Immature natural killer cell (primary cell): ENCODE data around the gene SLC41A2. TPM values are rescaled to one million over a fixed set of nuclear protein-coding genes. Genes with fewer than 3 reads are reported as not detected.
"Not testable (repeated sequence)": the region's sequence is repeated elsewhere in the genome, so short reads cannot be mapped to it uniquely, and the experiment has no call there.

Experiments used
- DNase-seq, 3 donors: peaks; one replicate each; pipeline ENCODE4 v3.0.0; 2022; ENCODE audit warnings: mixed read lengths in 1 of 3
- H3K27ac Mint-ChIP-seq, 6 donors: one replicate each; pipeline ENCODE4 v1.8.0; 2020; ENCODE audit warnings: mixed read lengths in 6 of 6, mild to moderate bottlenecking in 5 of 6, inconsistent platforms in 4 of 6, moderate library complexity in 3 of 6
- H3K27me3 Mint-ChIP-seq, 3 donors: one replicate each; pipeline ENCODE4 v1.8.0; 2020 to 2021; ENCODE audit warnings: low read depth in 3 of 3, mild to moderate bottlenecking in 3 of 3, mixed read lengths in 3 of 3, moderate library complexity in 3 of 3, inconsistent platforms in 1 of 3
- H3K36me3 Mint-ChIP-seq, 3 donors: one replicate each; pipeline ENCODE4 v1.8.0; 2020; ENCODE audit warnings: mixed read lengths in 3 of 3, inconsistent platforms in 2 of 3, mild to moderate bottlenecking in 2 of 3
- H3K4me1 Mint-ChIP-seq, 2 donors: one replicate each; pipeline ENCODE4 v1.8.0; 2020; ENCODE audit warnings: inconsistent platforms in 2 of 2, mild to moderate bottlenecking in 2 of 2, mixed read lengths in 2 of 2, moderate library complexity in 1 of 2
- H3K4me3 Mint-ChIP-seq, 5 donors: one replicate each; pipeline ENCODE4 v1.8.0; 2020; ENCODE audit warnings: mild to moderate bottlenecking in 5 of 5, mixed read lengths in 5 of 5, inconsistent platforms in 3 of 5, moderate library complexity in 3 of 5
- H3K9me3 Mint-ChIP-seq, 6 donors: one replicate each; pipeline ENCODE4 v1.8.0; 2020; ENCODE audit warnings: mild to moderate bottlenecking in 6 of 6, mixed read lengths in 6 of 6, inconsistent platforms in 4 of 6, moderate library complexity in 3 of 6
- polyA plus RNA-seq, 3 donors: library from polyadenylated mRNA; unstranded; fragments of 300-500 nt; fragmentation: Illumina TruSeq; gene quantifications; one replicate each; pipeline ENCODE4 v1.2.3, GENCODE V29; 2021

SLC41A2 gene, protein sequence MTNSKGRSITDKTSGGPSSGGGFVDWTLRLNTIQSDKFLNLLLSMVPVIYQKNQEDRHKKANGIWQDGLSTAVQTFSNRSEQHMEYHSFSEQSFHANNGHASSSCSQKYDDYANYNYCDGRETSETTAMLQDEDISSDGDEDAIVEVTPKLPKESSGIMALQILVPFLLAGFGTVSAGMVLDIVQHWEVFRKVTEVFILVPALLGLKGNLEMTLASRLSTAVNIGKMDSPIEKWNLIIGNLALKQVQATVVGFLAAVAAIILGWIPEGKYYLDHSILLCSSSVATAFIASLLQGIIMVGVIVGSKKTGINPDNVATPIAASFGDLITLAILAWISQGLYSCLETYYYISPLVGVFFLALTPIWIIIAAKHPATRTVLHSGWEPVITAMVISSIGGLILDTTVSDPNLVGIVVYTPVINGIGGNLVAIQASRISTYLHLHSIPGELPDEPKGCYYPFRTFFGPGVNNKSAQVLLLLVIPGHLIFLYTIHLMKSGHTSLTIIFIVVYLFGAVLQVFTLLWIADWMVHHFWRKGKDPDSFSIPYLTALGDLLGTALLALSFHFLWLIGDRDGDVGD
- 1 to 10 TPM in 1 of 3 donors, under 1 TPM in 2; 0.37 to 3.3 (median 0.93) TPM for polyA plus RNA-seq

DNA sequence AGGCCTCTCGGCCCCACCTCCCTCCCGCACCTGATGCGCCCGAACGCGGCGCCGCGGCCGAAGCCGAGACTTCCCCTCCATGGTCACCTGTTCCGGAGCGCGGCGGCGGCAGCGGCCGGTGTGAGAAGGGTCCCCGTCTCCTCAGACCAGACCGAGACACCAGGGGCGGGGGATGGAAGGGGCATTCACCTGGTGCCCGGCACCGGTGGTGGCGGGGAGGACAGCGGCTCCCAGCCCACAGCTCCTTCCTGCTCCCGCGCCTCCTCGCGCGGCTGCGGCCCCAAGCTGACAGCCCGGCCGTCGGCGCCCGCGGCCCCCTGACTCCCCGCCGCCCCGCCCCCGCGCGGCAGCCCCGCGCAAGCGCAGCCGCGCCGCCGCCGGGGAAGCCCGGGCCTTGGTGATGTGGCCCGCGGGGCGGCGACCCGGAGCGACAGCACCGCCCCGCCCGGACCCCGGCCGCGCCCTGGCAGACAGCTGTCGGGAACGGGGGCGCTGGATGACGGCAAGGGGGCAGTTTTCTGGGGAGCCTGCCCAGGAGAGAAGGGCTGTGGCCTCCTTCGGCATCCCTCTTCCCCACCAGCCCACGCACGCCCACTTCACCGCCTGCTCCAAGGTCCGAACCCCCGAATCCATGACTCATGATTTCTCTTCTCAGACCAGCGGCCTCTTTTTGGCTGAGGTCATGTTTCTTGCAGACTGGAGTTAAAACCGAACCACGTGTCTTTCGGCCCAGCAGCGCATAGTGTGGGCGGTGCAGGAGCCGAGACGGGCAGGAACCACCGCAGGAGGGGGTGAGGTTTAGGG lies at the start of gene SLC41A2:
SLC41A2 (minus strand) TSS at position 290 of the 804 bp plus-strand sequence. CDS start 29,763 bp downstream, outside the sequence.
- peaks cover 17 to 23% of the 10 kb centered on the region in 2 donors for H3K4me1 Mint-ChIP-seq
- peak; percentile 79 to 81 (median 80) for DNase-seq
- peaks cover 5 to 24% (median 13%) of the 10 kb centered on the region in 3 donors for H3K27me3 Mint-ChIP-seq

DNA sequence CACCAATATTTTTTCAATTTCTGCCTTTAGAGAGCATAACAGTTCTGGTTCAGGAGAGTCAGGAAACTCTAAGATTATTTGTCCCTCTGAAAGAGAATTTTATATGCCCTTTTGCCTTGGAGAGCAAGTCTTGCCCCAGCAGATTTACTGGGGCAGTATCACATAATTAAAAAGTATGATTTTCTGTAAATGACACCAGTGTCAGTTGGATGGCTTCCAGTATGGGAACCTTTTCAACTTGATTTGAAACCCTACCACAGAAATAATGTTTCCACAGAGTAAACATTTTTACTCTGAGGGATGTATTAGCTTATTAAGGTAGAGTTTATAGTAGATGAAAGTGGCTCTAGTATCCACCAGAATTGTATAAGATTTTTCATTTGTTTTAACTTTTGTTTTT lies 43.4 kb upstream of the SLC41A2 start:
- DNase-seq = no peak
- H3K36me3 Mint-ChIP-seq = peaks cover 38 to 78% (median 59%) of the 10 kb centered on the region in 3 donors
- no peak overlapping the region for H3K27ac Mint-ChIP-seq

More for the DNA sequence above, at the start of gene SLC41A2:
- H3K9me3 Mint-ChIP-seq = no peaks in the 10 kb centered on the region
- no peaks in the 10 kb centered on the region for H3K36me3 Mint-ChIP-seq
- peak within 1 kb of the TSS; percentile 89 to 96 (median 93) for H3K4me3 Mint-ChIP-seq
- H3K27ac Mint-ChIP-seq = peak within 1 kb of the TSS; percentile 29 to 93 (median 88)

DNA sequence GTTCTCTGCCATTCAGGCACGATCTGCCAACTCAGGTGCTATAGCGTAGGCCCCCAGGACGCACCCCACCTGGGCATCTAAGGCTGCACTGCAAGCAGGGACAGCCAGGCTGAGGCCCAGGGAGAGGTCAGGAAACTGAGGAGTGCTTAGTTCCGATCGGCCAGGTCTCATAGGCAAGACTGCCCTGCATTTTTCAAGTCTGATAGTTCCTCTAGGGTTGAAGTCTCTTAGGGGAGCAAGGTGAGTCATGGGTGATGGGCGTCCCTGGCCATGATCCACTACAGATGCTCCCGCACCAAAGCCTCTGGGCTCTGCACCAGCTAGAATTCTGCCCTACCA lies 41.2 kb upstream of the SLC41A2 start:
- H3K9me3 Mint-ChIP-seq = no peaks in the 10 kb centered on the region
- peaks cover 46 to 80% (median 49%) of the 10 kb centered on the region in 3 donors for H3K36me3 Mint-ChIP-seq
- no peak for DNase-seq
- H3K4me1 Mint-ChIP-seq = no peaks in the 10 kb centered on the region
- H3K27ac Mint-ChIP-seq = no peak overlapping the region
- H3K4me3 Mint-ChIP-seq = no peak overlapping the region
- no peaks in the 10 kb centered on the region for H3K27me3 Mint-ChIP-seq

More for the DNA sequence above, 43.4 kb upstream of the SLC41A2 start:
- Mint-ChIP-seq H3K4me3 (no peak overlapping the region), H3K4me1 (no peaks in the 10 kb centered on the region), H3K9me3 (no peaks in the 10 kb centered on the region), H3K27me3 (peaks cover 0 to under 1% (median 0%) of the 10 kb centered on the region in 3 donors)

DNA sequence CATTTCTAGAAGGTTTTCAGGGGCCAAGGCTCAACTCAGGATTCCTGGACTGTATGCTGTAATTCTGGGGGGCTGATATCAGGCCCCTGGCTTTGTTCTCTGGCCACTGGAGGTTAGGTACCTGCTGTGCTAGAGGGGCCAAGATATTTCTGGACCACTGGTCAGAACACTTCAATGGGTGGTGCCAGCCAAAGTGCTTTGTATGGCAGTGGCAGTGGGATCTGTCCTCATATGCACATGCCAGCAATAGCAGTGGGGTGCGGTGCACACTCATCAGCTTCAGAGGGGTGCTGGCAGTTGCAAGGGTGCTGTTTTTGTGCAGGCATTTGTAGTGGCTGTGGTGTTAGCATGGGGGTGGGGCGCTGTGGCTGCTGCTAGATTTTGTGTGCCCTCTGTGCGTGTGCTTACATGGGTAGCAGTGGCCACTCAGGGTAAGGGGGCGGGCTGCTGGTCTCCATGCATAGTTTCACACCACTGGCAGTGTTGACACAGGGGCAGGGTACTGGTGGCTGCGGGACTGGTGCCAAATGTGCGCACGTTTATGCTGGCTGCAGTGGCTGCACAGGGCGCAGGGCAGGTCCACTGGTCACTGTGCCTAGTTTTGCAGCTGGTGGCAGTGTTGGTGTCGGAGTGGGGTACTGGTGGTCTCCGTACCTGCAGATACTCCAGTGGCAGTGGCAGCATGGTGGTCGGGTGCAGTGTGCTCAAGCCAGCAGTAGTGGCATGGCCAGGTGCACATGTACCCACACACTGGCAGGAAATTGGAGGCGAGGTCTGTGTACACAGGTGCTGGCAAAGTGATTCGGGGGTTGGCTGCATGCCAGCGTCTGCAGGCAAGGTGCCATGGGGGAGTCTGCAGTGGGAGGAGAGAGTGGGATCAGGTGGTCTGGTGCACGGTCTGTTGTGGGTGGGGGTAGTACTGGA lies 40.6 kb upstream of the SLC41A2 start:
- Mint-ChIP-seq H3K4me3 (no peak overlapping the region), H3K36me3 (peaks cover 46 to 79% (median 47%) of the 10 kb centered on the region in 3 donors), H3K27me3 (no peaks in the 10 kb centered on the region), H3K4me1 (no peaks in the 10 kb centered on the region), H3K27ac (no peak overlapping the region), H3K9me3 (no peaks in the 10 kb centered on the region)
- no peak for DNase-seq

DNA sequence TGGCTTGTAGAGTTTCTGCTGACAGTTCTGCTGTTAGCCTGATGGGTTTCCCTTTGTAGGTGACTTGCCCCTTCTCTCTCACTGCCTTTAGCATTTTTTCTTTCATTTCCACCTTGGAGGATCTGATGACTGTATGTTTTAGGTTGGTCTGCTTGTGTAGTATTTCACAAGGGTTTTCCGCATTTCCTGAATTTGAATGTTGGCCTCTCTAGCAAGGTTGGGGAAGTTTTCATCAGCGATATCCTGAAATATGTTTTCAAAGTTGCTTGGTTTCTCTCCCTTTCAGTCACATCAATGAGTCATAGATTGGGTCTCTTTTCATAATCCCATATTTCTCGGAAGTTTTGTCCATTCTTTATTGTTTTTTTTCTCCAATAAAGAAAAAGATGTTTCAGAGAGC lies 39.5 kb upstream of the SLC41A2 start:
- Mint-ChIP-seq H3K27ac (no peak overlapping the region), H3K27me3 (no peaks in the 10 kb centered on the region), H3K4me1 (no peaks in the 10 kb centered on the region), H3K9me3 (no peaks in the 10 kb centered on the region), H3K4me3 (no peak overlapping the region), H3K36me3 (peaks cover 47 to 80% (median 49%) of the 10 kb centered on the region in 3 donors)
- no peak for DNase-seq

DNA sequence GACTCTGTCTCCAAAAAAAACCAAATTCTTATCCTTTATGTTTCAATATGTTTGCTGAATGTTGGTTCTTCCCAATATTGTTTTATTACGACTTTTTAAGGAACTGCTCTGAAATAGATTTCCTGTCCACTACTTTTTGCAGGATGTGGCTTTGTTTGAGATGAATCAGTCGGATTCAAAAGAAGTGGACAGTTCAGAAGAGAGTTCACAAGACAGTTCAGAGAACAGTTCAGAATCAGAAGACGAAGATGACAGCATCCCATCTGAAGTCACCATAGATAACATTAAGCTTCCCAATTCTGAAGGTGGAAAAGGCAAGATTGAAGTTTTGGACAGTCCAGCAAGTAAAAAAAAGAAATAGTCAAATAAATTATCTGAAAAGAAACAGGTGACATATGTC lies 36.2 kb upstream of the SLC41A2 start:
- Mint-ChIP-seq H3K36me3 (peaks cover 37 to 81% (median 52%) of the 10 kb centered on the region in 3 donors), H3K9me3 (no peaks in the 10 kb centered on the region), H3K4me3 (no peak overlapping the region), H3K27ac (no peak overlapping the region), H3K27me3 (no peaks in the 10 kb centered on the region), H3K4me1 (no peaks in the 10 kb centered on the region)
- no peak for DNase-seq

DNA sequence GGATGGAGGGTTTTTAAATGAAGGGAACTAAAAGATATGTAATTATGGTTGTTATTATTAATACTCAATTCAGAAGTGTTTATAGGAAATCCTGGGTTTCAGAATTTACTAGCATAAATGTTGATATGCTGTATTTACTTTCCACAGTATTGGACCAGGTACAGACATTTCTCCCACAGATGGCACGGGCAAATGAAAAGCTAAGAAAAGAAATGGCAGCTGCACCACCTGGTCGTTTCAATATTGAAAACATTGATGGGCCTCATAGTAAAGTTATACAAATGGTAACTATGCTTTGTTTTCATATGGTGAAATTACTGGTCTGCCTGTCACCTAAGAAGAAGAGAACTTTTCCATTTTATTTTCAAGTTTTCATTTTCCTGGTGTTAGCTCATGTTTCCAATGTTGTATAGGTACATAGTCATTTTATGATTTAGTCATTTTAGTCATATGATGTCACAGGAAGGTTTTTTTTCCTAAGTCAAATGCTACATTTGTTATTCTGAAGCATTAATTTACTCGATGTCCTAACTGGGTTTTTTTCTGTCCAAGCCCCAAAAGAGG lies 33.6 kb upstream of the SLC41A2 start:
- DNase-seq = no peak
- Mint-ChIP-seq H3K4me3 (no peak overlapping the region), H3K27me3 (no peaks in the 10 kb centered on the region), H3K27ac (no peak overlapping the region), H3K4me1 (peaks cover 16% of the 10 kb centered on the region in 2 donors), H3K36me3 (peaks cover 30 to 59% (median 45%) of the 10 kb centered on the region in 3 donors), H3K9me3 (no peaks in the 10 kb centered on the region)

DNA sequence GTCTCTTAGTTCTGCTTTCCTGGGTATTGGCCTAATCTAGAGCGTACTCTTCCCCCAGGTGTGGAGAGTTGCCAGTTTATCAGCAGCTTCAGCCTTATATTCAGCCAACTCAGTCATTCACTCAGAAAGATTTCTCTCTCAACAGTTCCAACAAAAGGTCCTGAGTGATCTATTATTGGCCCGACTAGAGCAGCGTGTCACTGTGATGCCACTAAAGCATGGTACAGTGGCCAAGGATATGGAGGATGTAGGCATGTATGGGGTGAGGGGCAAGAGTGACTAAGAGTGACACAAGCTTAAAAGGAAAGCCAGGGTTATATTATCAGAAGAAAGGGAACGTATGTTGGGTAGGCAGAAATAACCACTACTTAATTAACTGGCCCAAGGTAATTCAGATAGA lies 32.9 kb upstream of the SLC41A2 start:
- no peak overlapping the region for H3K27ac Mint-ChIP-seq

DNA sequence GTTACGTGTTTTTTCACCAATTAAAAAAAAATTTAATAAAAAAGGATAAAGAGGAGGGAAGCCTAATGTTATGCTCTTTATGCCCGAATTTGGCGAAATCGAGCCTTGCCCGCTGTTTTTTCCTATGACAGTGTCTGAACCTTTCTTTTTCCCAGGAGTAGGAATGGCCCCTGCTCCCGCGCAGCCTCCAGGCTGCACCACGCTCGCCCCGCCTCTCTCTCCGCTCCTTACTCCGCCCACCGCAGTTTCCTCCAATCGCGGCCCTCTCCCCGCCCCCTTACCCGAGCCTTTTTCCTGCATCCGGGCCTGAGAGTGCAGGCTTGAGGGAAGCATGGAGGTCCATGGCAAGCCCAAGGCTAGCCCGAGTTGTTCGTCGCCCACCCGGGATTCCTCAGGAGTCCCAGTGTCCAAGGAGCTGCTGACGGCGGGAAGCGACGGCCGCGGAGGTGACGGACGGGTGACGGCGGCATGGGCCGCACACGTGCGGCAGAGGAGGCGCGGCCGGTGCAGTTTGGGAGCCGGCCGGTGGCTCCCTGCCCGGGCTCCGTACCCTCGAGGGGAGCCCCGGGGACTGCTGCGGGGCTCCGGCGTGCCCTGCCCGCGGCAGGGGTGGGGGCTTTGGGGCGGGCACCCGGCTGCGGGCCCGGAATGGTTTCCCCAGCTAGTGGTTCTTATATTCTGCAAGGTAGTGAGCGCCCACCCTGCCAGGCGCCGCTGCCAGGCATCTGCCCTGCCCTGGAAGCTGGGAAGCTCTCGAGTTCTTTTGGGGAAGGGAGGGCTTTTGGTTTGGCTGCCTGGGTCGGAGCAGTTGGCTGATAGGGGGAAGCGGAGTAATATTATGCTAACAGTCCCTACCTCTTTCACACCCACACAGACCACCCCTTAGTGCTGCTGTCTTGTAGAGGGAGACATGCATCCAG lies 28.2 kb upstream of the SLC41A2 start, which contains the start of gene NOPCHAP1:
NOPCHAP1 (plus strand) TSS at position 295 of the 920 bp plus-strand sequence; CDS start at position 332, 37 bp downstream.
- H3K36me3 Mint-ChIP-seq = peaks cover 11 to 19% (median 18%) of the 10 kb centered on the region in 3 donors
- peak within 1 kb of the TSS; percentile 91 to 95 (median 91) for H3K4me3 Mint-ChIP-seq

More for the DNA sequence above, 32.9 kb upstream of the SLC41A2 start:
- Mint-ChIP-seq H3K36me3 (peaks cover 30 to 56% (median 42%) of the 10 kb centered on the region in 3 donors), H3K4me3 (no peak overlapping the region), H3K4me1 (peaks cover 20 to 23% of the 10 kb centered on the region in 2 donors), H3K27me3 (peaks cover 0 to 2% (median 0%) of the 10 kb centered on the region in 3 donors), H3K9me3 (no peaks in the 10 kb centered on the region)
- DNase-seq = no peak

DNA sequence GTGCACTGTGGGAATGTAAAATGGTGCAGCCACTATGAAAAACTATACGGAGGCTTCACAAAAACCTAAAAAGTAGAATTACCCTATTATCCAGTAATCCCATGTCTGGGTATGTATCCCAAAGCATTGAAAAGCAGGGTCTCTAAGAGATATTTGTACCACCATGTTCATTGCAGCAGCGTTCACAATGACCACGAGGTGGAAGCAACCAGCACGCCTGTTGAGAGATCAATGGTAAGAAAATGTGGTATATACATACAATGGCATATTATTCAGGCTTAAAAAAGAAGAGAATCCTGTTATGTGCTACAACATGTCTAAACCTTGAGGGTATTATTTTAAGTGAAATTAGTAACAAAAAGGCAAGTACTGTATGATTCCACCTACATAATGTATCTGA lies 27.1 kb upstream of the SLC41A2 start:
- DNase-seq = no peak

More for the DNA sequence above, 28.2 kb upstream of the SLC41A2 start, which contains the start of gene NOPCHAP1:
- peak; percentile 74 to 81 (median 81) for DNase-seq
- peak within 1 kb of the TSS; percentile 20 to 86 (median 77) for H3K27ac Mint-ChIP-seq
- no peaks in the 10 kb centered on the region for H3K9me3 Mint-ChIP-seq
- H3K4me1 Mint-ChIP-seq = peaks cover 27 to 32% of the 10 kb centered on the region in 2 donors
- H3K27me3 Mint-ChIP-seq = peaks cover 0 to 5% (median 4%) of the 10 kb centered on the region in 3 donors

DNA sequence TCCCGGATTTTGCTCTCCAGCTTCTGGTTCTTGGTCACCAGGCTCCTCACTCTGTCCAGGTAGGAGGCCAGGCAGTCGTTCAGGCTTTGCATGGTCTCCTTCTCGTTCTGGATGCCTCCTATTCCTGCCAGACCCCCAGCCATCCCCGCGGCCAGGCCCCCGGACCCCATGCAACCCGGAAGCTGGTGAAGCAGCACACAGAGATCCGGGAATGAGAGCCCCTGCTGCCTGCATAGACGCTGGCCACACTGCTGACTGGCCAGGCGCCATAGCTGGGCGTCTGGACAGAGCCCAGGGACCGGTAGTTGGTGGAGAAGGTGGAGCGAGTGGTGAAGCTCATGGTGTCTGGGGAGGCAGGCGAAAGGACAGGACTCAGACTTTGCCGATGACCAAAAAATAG lies 19.6 kb upstream of the SLC41A2 start:
- H3K4me3 Mint-ChIP-seq, DNase-seq, H3K27ac Mint-ChIP-seq, H3K4me1 Mint-ChIP-seq, H3K9me3 Mint-ChIP-seq, H3K27me3 Mint-ChIP-seq, H3K36me3 Mint-ChIP-seq: not testable (repeated sequence)

More for the DNA sequence above, 27.1 kb upstream of the SLC41A2 start:
- peaks cover 27 to 32% of the 10 kb centered on the region in 2 donors for H3K4me1 Mint-ChIP-seq
- H3K36me3 Mint-ChIP-seq = peaks cover 10% of the 10 kb centered on the region in 3 donors
- peak overlapping the region in 1 of 6 donors; percentile 38 for H3K27ac Mint-ChIP-seq
- H3K9me3 Mint-ChIP-seq = no peaks in the 10 kb centered on the region
- H3K4me3 Mint-ChIP-seq = peak overlapping the region; percentile 91 to 95 (median 91)
- peaks cover 0 to 5% (median 4%) of the 10 kb centered on the region in 3 donors for H3K27me3 Mint-ChIP-seq

DNA sequence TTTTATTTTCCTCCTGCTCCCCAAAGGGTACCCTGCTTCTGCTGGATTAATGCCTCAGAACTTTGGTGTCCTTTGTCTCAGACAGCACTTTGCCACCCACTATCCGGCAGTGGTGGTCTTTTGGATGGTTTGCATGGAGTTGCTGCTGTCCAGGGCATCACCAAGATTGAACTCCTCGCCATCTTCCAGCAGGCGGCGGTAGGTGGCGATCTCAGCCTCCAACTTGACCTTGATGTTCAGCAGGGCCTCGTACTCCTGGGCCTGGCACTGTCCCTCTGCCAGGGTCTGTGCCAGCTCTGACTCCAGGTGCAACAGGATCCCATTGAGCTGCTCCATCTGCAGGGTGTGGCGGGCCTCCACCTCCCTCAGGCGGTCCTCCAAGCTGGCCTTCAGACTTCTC lies 18.6 kb upstream of the SLC41A2 start:
- no peaks in the 10 kb centered on the region for H3K36me3 Mint-ChIP-seq
- no peak for DNase-seq
- no peak overlapping the region for H3K4me3 Mint-ChIP-seq
- H3K27ac Mint-ChIP-seq = no peak overlapping the region
- peaks cover 2 to 6% (median 4%) of the 10 kb centered on the region in 3 donors for H3K27me3 Mint-ChIP-seq
- no peaks in the 10 kb centered on the region for H3K4me1 Mint-ChIP-seq
- no peaks in the 10 kb centered on the region for H3K9me3 Mint-ChIP-seq
